Esophagus squamous epithelium (tissue), 5 donors: ENCODE results near the gene MEIS2. TPM values are rescaled to one million over a fixed set of nuclear protein-coding genes. Genes with fewer than 3 reads are reported as not detected.

Source experiments
- DNase-seq: peaks from one replicate; lab custom pipeline; 2025; lab: John Stamatoyannopoulos, UW
- H3K27ac ChIP-seq, 4 donors: fragments of 200-600 bp; sonication (generic); one replicate each; pipeline ENCODE4 v1.5.1; 2016 to 2019; ENCODE audit warnings: mild to moderate bottlenecking in 1 of 4
- H3K27me3 ChIP-seq, 4 donors: fragments of 200-600 bp; sonication (generic); 1 replicate in 3 of 4; 2 replicates in 1 of 4; pipeline versions ENCODE4 v1.5.1 to v1.6.0; 2017 to 2021; ENCODE audit warnings: antibody characterized with exemption in 1 of 4
- H3K36me3 ChIP-seq, 3 donors: fragments of 200-600 bp; sonication (generic); one replicate each; pipeline ENCODE4 v1.5.1; 2016 to 2019
- H3K4me1 ChIP-seq, 3 donors: fragments of 200-600 bp; sonication (generic); one replicate each; pipeline ENCODE4 v1.5.1; 2017 to 2019
- H3K4me3 ChIP-seq, 4 donors: fragments of 200-600 bp; sonication (generic); 1 replicate in 3 of 4; 2 replicates in 1 of 4; pipeline ENCODE4 v1.5.1; 2016 to 2019; ENCODE audit warnings: mild to moderate bottlenecking in 2 of 4, moderate library complexity in 1 of 4
- H3K9me3 ChIP-seq, 3 donors: fragments of 200-600 bp; sonication (generic); one replicate each; pipeline ENCODE4 v1.5.1; 2016 to 2019
- POLR2A ChIP-seq, 4 donors: fragments of 450-650 bp; IDR thresholded peaks; one replicate each; pipeline ENCODE4 v1.6.1; 2017; ENCODE audit warnings: antibody characterized with exemption in 4 of 4, mild to moderate bottlenecking in 4 of 4, moderate library complexity in 3 of 4
- WGBS, 2 donors: methylation state at CpG; one replicate each; pipeline ENCODE4 v1.1.5; 2018; 5-methylcytosine and 5-hydroxymethylcytosine counted together
- intact Hi-C: fragments of 100-400 bp; cut with DNase I; formaldehyde crosslinking; loops from one replicate; pipeline ENCODE4 v1.15.0; 2022
- total RNA-seq, 4 donors: library from RNA; depleted of rRNA; stranded (reverse); fragments of >200 nt; gene quantifications; one replicate each; pipeline ENCODE4 v1.1.0, GENCODE V29; 2016
- TF ChIP-seq, protein P1 (sequence below), 6 experiments: fragments of 450-650 bp in 4 of 6; fragments of 200-600 bp in 2 of 6; sonication (generic) in 2 of 6; IDR thresholded peaks; one replicate each; pipeline ENCODE4 v1.5.1; 2016 to 2019; ENCODE audit warnings: antibody characterized with exemption in 6 of 6, mild to moderate bottlenecking in 4 of 6, moderate library complexity in 4 of 6
- donor health status: DM: yes; HTN: yes; CAD: no.

MEIS2 gene
- total RNA-seq, 4 donors from 2014 or later, result 6.6 to 26.3 (median 9.9) TPM

DNA sequence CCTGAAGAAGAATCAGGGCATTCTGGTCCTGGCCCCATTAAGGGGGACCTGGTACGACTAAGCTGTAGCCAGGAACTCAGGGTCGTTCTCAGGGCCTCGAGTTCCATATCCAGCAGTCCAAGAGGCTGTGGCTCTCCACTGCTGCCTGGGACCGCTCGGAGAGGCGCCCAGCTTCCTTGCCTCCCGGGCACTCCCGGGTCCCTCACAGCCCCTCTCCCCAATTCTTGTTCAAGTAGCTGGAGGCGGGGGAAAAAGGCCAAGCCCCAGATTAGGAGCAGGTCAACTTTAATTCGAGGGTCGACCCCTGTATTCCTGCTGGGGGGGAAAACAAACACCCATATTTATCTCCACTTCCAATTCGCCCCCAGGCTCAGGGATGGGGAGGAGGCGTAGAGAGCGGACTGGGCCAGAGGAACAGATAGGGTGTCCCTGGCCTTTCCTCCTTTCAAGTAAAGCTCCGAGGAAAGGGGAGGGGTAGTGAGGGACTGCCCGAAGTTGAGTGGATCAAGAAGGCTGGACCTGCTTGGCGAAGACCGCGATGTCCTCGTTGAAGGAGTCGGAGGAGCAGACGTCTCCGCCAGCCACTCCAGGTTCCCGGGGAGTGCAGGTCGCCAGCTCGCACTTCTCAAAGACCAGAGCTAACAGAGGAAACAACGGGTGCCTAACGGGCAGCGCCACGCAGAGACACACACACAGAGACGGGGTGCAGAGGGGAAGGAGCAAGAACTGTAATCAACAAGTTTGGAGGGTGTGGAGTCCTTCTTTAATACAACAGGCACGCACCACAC lies 4.4 kb downstream of the MEIS2 start:
- WGBS, 2 donors, result 47 to 61% methylated on average over 11 to 14 of the region's 32 CpGs
- H3K36me3 ChIP-seq, result peaks cover 0 to 29% (median 0%) of the 10 kb centered on the region in 3 donors
- no peaks in the 10 kb centered on the region for H3K9me3 ChIP-seq
- peaks cover 0 to under 1% (median 0%) of the 10 kb centered on the region in 4 donors for H3K27me3 ChIP-seq
- H3K4me1 ChIP-seq, result peaks cover 0 to 47% (median 8%) of the 10 kb centered on the region in 3 donors
- H3K27ac ChIP-seq, result peak overlapping the region; percentile 63 to 95 (median 92)
- peak overlapping the region; percentile 54 to 79 (median 72) for H3K4me3 ChIP-seq
- intact Hi-C loops, result no loop called here
- DNase-seq, result no peak
- TF ChIP-seq, protein P1, sequence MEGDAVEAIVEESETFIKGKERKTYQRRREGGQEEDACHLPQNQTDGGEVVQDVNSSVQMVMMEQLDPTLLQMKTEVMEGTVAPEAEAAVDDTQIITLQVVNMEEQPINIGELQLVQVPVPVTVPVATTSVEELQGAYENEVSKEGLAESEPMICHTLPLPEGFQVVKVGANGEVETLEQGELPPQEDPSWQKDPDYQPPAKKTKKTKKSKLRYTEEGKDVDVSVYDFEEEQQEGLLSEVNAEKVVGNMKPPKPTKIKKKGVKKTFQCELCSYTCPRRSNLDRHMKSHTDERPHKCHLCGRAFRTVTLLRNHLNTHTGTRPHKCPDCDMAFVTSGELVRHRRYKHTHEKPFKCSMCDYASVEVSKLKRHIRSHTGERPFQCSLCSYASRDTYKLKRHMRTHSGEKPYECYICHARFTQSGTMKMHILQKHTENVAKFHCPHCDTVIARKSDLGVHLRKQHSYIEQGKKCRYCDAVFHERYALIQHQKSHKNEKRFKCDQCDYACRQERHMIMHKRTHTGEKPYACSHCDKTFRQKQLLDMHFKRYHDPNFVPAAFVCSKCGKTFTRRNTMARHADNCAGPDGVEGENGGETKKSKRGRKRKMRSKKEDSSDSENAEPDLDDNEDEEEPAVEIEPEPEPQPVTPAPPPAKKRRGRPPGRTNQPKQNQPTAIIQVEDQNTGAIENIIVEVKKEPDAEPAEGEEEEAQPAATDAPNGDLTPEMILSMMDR (IDR thresholded peaks at IDR 0.05), result no peak
- peak in 1 of 4 donors; percentile 14 for TF ChIP-seq POLR2A (IDR thresholded peaks at IDR 0.05)

DNA sequence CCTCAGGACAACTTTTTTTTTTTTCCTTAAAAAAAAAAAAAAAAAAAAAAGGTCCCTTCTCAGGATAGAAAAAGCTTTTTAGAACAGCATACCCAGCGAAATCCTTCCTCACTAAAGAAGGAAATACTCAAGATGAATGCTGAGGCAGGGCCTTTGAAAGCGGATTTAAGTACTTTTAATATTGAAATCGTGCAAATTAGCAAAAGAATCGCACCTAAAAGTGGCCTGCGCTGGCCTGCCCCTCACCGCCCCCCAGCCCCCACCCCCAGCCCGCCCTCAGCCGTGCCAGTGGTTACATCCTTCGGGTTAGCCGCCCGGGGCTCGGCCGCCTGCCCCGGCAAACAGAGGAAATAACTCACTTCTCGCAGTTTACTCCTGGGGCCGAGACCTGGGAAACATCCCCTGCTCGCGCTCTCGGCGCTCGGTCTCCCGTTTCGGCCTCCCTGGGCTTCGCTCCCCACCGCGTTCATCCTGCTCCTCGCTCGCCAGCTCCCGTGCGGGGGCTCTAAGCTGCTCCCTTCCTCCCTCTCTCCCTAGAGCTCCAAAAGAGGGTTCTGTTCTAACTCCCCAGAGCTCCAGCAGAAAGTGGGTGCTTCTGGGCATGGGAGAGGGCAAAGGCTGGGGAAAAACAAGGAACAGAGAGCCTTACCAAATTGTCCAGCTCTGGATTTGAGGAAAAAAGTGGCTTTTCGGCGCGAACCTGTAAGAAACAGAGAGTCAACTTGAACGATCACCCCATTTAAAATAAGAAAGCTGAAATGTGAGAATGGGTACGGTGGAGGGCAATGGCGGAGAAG lies 5.2 kb downstream of the MEIS2 start:
- Histone ChIP-seq H3K4me3 (peak overlapping the region; percentile 7 to 79 (median 72)), H3K4me1 (peaks cover 0 to 53% (median 8%) of the 10 kb centered on the region in 3 donors), H3K27me3 (no peaks in the 10 kb centered on the region), H3K36me3 (peaks cover 0 to 36% (median 0%) of the 10 kb centered on the region in 3 donors), H3K9me3 (no peaks in the 10 kb centered on the region), H3K27ac (peak overlapping the region; percentile 63 to 95 (median 92))
- intact Hi-C loops, result no loop called here
- TF ChIP-seq, protein P1 (IDR thresholded peaks at IDR 0.05), result no peak
- TF ChIP-seq POLR2A (IDR thresholded peaks at IDR 0.05), result no peak
- no peak for DNase-seq
- 47 to 85% methylated on average over 7 to 33 of the region's 36 CpGs for WGBS, 2 donors

GRCh38 chr15:37094333-37094914 lies 5.9 kb downstream of the MEIS2 start:
- Histone ChIP-seq H3K36me3 (peaks cover 0 to 36% (median 0%) of the 10 kb centered on the region in 3 donors), H3K4me1 (peaks cover 0 to 53% (median 8%) of the 10 kb centered on the region in 3 donors), H3K4me3 (peak overlapping the region in 3 of 4 donors; percentile 71 to 79 (median 73)), H3K27me3 (no peaks in the 10 kb centered on the region), H3K27ac (peak overlapping the region in 3 of 4 donors; percentile 78 to 95 (median 95)), H3K9me3 (no peaks in the 10 kb centered on the region)
- DNase-seq, result no peak
- TF ChIP-seq, protein P1 (IDR thresholded peaks at IDR 0.05), result no peak
- TF ChIP-seq POLR2A (IDR thresholded peaks at IDR 0.05), result no peak
- WGBS, 2 donors, result 42 to 61% methylated on average over 7 of the region's 7 CpGs
- intact Hi-C loops, result no loop called here

DNA sequence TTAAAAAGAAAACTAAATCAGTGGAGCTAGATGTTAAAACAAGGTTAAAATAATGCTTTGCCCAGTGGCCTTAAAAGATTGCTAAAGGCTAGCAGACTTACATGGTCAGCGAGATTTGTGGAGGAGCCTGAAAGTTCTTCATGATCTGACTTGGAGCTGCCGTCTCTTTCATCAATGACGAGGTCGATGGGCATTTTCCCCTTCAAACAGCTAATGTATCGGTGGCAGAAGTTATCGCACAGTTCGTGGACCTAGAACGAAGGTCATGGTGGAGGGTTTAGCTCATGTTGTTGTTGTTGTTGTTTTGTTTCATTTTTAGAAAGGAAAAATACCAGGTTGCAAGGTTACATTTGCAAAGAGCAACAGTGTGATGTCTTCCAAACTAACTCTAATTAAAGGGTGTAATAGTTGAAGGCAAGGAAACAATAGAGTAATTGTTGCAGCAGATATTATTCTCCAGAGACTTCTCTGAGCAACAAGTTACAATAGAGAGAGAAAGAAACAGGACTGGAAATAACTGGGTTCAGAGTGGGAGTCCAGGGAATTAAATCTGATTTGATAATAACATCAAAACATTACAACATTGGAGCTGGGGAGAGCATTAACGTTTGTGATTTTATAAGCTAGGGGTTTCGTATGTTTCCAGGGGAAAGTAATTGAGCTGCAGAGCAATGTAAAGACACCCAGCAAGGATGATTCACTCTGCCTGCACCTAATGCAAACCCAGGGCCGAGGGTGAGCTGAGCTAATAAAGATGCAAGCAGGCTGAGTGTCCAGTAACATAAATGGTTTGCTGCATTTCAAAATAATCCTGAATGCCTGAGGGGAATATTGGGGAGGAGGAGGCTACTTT lies 6.6 kb downstream of the MEIS2 start:
- Histone ChIP-seq H3K4me3 (peak overlapping the region in 3 of 4 donors; percentile 71 to 79 (median 73)), H3K36me3 (peaks cover 0 to 41% (median 0%) of the 10 kb centered on the region in 3 donors), H3K27me3 (no peaks in the 10 kb centered on the region), H3K4me1 (peaks cover 0 to 53% (median 8%) of the 10 kb centered on the region in 3 donors), H3K9me3 (no peaks in the 10 kb centered on the region), H3K27ac (peak overlapping the region in 3 of 4 donors; percentile 78 to 95 (median 95))
- 58 to 75% methylated on average over 11 of the region's 11 CpGs for WGBS, 2 donors
- no peak for DNase-seq
- no peak for TF ChIP-seq POLR2A (IDR thresholded peaks at IDR 0.05)
- TF ChIP-seq, protein P1 (IDR thresholded peaks at IDR 0.05), result no peak
- intact Hi-C loops, result no loop called here
